Measurements from ENCODE around the gene MRPS17.

DNA sequence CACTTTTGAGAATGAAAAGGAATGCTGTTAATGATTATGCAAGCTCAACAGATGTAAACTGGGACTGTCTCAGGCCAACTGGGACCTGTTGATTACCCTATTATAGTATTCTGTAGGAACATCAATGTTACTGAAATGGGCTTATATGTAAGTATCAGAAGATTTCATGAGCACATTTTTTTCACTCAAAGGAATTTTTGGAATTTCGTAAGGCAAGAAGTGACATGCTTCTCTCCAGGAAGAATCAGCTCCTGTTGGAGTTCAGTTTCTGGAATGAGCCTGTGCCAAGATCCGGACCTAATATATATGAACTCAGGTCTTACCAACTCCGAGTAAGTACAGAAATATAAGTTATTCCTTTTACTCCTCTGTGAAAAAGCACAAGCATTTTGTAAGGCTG is 31.9 kb downstream of the MRPS17 start:
- TF ChIP-seq, protein P1, sequence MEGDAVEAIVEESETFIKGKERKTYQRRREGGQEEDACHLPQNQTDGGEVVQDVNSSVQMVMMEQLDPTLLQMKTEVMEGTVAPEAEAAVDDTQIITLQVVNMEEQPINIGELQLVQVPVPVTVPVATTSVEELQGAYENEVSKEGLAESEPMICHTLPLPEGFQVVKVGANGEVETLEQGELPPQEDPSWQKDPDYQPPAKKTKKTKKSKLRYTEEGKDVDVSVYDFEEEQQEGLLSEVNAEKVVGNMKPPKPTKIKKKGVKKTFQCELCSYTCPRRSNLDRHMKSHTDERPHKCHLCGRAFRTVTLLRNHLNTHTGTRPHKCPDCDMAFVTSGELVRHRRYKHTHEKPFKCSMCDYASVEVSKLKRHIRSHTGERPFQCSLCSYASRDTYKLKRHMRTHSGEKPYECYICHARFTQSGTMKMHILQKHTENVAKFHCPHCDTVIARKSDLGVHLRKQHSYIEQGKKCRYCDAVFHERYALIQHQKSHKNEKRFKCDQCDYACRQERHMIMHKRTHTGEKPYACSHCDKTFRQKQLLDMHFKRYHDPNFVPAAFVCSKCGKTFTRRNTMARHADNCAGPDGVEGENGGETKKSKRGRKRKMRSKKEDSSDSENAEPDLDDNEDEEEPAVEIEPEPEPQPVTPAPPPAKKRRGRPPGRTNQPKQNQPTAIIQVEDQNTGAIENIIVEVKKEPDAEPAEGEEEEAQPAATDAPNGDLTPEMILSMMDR (IDR thresholded peaks at IDR 0.05; ENCODE audit: insufficient read depth, low read length, poor library complexity, severe bottlenecking): no peak
- no peak for TF ChIP-seq EZH2phosphoT487 (conservative IDR thresholded peaks at IDR 0.05; ENCODE audit: low read length)
